Esophagus muscularis mucosa (tissue), 3 donors: Measurements from ENCODE around the gene QRSL1.

Source experiments
- POLR2A ChIP-seq: fragments of 450-650 bp; IDR thresholded peaks from one replicate; pipeline ENCODE4 v1.6.1; 2017; ENCODE audit warnings: antibody characterized with exemption, moderate library complexity, mild to moderate bottlenecking, low read depth
- POLR2AphosphoS5 ChIP-seq, 2 donors: sonication (generic); formaldehyde crosslinking; IDR thresholded peaks; one replicate each; pipeline ENCODE4 v1.6.1; 2017; ENCODE audit warnings: antibody characterized with exemption in 2 of 2
- TF ChIP-seq, protein P1 (sequence below), 3 experiments: fragments of 200-600 bp in 2 of 3; fragments of 450-650 bp in 1 of 3; sonication (generic) in 2 of 3; IDR thresholded peaks; one replicate each; pipeline ENCODE4 v1.5.1; 2017 to 2019; ENCODE audit warnings: antibody characterized with exemption in 3 of 3, mild to moderate bottlenecking in 2 of 3, moderate library complexity in 1 of 3

DNA sequence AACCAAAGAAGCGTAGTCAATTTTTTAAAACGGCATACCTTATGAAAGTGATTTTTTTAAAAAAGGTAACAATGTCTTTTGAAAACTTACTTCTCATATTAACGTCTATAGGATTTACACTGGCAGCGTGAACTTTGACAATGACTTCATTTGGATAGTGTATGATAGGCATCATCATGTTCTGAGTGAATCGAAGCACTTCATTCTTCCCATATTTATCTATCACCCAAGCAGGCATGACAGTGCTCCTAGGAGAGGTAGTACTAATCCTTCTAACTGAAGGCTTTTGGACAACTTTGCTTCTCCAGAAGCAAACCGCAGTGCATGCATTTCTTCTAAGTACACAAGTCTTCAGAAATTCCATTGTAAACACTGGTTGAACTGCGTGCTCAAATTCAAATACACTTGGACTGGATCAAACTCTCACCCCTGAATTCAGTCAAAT, 698 bp upstream of the QRSL1 start:
- TF ChIP-seq, protein P1, sequence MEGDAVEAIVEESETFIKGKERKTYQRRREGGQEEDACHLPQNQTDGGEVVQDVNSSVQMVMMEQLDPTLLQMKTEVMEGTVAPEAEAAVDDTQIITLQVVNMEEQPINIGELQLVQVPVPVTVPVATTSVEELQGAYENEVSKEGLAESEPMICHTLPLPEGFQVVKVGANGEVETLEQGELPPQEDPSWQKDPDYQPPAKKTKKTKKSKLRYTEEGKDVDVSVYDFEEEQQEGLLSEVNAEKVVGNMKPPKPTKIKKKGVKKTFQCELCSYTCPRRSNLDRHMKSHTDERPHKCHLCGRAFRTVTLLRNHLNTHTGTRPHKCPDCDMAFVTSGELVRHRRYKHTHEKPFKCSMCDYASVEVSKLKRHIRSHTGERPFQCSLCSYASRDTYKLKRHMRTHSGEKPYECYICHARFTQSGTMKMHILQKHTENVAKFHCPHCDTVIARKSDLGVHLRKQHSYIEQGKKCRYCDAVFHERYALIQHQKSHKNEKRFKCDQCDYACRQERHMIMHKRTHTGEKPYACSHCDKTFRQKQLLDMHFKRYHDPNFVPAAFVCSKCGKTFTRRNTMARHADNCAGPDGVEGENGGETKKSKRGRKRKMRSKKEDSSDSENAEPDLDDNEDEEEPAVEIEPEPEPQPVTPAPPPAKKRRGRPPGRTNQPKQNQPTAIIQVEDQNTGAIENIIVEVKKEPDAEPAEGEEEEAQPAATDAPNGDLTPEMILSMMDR (IDR thresholded peaks at IDR 0.05): no peak
- TF ChIP-seq POLR2A (no peak), POLR2AphosphoS5 (IDR thresholded peaks at IDR 0.05) (no peak)
